Body of pancreas (tissue), 4 donors: ENCODE results near the gene UCN2. TPM values are rescaled to one million over a fixed set of nuclear protein-coding genes. Genes with fewer than 3 reads are reported as not detected.

Experiments used
- ATAC-seq: fragments of 150-250 bp; one replicate; pipeline ENCODE4 v1.9.1; 2016
- DNase-seq, 4 donors: peaks; one replicate each; pipeline ENCODE4 v3.0.0-alpha.2; 2019
- H3K27ac ChIP-seq, 4 donors: fragments of 200-600 bp; sonication (generic); 1 replicate in 3 of 4; 2 replicates in 1 of 4; pipeline versions ENCODE4 v1.5.1 to v1.6.1; 2016 to 2019; ENCODE audit warnings: mild to moderate bottlenecking in 1 of 4, mixed read lengths in 1 of 4, moderate library complexity in 1 of 4
- H3K27me3 ChIP-seq, 2 donors: fragments of 200-600 bp; sonication (generic); one replicate each; pipeline ENCODE4 v1.6.0; 2016; ENCODE audit warnings: mild to moderate bottlenecking in 1 of 2
- H3K36me3 ChIP-seq, 2 donors: fragments of 200-600 bp; sonication (generic); replicated peaks in 1 of 2; 2 replicates each; pipeline ENCODE4 v1.5.1; 2016; ENCODE audit warnings: low read depth in 2 of 2; ENCODE audit not compliant: insufficient read depth in 1 of 2
- H3K4me1 ChIP-seq: fragments of 200-600 bp; sonication (generic); one replicate; pipeline ENCODE4 v1.6.0; 2016
- H3K4me3 ChIP-seq, 2 donors: fragments of 200-600 bp; sonication (generic); 1 replicate in 1 of 2; 2 replicates in 1 of 2; pipeline ENCODE4 v1.5.1; 2016 to 2019
- H3K9me3 ChIP-seq, 3 donors: fragments of 200-600 bp; sonication (generic); 1 replicate in 2 of 3; 2 replicates in 1 of 3; pipeline ENCODE4 v1.5.1; 2016
- POLR2A ChIP-seq, 3 donors: fragments of 450-650 bp; IDR thresholded peaks; one replicate each; pipeline ENCODE4 v1.6.1; 2016; ENCODE audit warnings: antibody characterized with exemption in 3 of 3, mild to moderate bottlenecking in 2 of 3
- WGBS, 2 donors: methylation state at CpG; one replicate each; pipeline ENCODE4 v1.1.5; 2017; 5-methylcytosine and 5-hydroxymethylcytosine counted together
- intact Hi-C: fragments of 100-400 bp; cut with DNase I; formaldehyde crosslinking; loops from one replicate; pipeline ENCODE4 v1.15.1; 2023
- total RNA-seq, 2 donors: library from RNA; depleted of rRNA; stranded (reverse); fragments of >200 nt; gene quantifications; one replicate each; pipeline ENCODE4 v1.1.0, GENCODE V29; 2016
- TF ChIP-seq, protein P1 (sequence below), 7 experiments: fragments of 450-650 bp in 4 of 7; fragments of 200-600 bp in 3 of 7; sonication (generic) in 3 of 7; IDR thresholded peaks; one replicate each; pipeline ENCODE4 v1.5.1; 2016 to 2019; ENCODE audit warnings: antibody characterized with exemption in 7 of 7

UCN2 gene
- total RNA-seq, 2 donors from 2014 or later, result not detected

DNA sequence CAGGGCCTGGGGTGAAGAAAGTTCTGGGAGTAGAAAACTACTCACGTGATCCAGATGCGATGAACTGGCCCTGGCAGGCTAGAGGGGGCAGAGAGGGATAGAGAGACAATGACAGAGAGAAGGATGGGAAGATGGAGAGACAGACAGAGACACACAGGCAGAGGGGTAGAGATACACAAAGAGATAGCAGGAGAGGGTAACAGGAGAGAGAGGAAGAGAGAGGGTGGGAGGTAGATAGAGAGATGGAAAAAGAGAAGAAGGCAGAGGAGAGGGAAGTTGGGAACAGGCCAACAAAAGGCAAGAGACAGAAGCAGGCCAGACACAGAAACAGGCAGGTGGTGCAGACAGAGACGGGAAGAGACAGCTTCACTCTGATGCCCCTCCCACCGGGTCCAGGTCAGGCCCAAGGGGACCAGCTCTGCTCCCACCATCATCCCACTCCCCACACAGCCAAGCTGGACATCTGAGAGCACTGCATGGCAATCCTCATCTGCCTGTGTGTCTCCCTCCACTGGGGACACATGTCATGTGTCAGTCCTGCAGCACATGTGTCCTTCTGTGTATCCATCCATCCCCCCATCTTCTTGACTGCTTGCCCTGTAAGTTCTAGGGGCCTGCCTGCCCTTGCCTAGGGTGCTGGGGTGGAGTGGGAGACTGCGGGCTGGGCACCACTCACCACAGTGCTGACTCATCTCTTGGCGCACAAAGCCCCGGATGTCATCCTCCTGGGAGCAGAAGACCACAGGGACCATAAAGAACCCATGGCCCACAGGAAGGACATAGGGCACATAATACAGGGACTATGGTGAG lies 2.2 kb upstream of the UCN2 start:
- intact Hi-C loops, result no loop called here
- Histone ChIP-seq H3K27me3 (no peaks in the 10 kb centered on the region), H3K27ac (no peak overlapping the region), H3K36me3 (no peaks in the 10 kb centered on the region), H3K4me1 (peaks cover 3% of the 10 kb centered on the region), H3K9me3 (no peaks in the 10 kb centered on the region), H3K4me3 (no peak overlapping the region)
- WGBS, 2 donors, result 55 to 71% methylated on average over 7 of the region's 7 CpGs
- no peak for DNase-seq
- no peak for ATAC-seq
- TF ChIP-seq, protein P1, sequence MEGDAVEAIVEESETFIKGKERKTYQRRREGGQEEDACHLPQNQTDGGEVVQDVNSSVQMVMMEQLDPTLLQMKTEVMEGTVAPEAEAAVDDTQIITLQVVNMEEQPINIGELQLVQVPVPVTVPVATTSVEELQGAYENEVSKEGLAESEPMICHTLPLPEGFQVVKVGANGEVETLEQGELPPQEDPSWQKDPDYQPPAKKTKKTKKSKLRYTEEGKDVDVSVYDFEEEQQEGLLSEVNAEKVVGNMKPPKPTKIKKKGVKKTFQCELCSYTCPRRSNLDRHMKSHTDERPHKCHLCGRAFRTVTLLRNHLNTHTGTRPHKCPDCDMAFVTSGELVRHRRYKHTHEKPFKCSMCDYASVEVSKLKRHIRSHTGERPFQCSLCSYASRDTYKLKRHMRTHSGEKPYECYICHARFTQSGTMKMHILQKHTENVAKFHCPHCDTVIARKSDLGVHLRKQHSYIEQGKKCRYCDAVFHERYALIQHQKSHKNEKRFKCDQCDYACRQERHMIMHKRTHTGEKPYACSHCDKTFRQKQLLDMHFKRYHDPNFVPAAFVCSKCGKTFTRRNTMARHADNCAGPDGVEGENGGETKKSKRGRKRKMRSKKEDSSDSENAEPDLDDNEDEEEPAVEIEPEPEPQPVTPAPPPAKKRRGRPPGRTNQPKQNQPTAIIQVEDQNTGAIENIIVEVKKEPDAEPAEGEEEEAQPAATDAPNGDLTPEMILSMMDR (IDR thresholded peaks at IDR 0.05), result no peak
- no peak for TF ChIP-seq POLR2A (IDR thresholded peaks at IDR 0.05)

DNA sequence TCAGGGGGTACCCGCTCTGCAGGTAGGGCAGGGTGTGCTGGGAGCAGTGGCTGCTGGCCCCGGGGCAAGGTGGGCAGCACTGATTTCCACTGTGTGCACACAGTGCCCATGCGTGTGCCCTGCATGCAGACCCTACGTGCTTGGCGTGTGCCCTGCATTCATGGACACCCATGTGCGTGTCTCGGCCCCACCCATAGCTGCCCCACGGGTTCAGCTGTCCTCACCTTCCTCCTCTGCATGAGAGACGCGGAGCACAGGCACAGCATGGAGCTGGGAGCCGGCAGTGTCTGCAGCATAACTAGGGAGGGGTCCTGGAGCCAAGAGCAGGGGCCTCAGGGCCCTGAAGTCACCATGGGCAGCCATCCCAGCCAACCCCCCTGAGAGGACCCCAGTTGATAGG lies 1.6 kb upstream of the UCN2 start:
- ATAC-seq (no peak), DNase-seq (no peak)
- intact Hi-C loops, result no loop called here
- TF ChIP-seq, protein P1 (IDR thresholded peaks at IDR 0.05), result no peak
- no peak for TF ChIP-seq POLR2A (IDR thresholded peaks at IDR 0.05)
- no peaks in the 10 kb centered on the region for H3K27me3 ChIP-seq
- H3K9me3 ChIP-seq, result no peaks in the 10 kb centered on the region
- H3K27ac ChIP-seq, result no peak overlapping the region
- peaks cover 3% of the 10 kb centered on the region for H3K4me1 ChIP-seq
- WGBS, 2 donors, result 89 to 95% methylated on average over 10 to 11 of the region's 11 CpGs
- no peak overlapping the region for H3K4me3 ChIP-seq
- H3K36me3 ChIP-seq, result no peaks in the 10 kb centered on the region

DNA sequence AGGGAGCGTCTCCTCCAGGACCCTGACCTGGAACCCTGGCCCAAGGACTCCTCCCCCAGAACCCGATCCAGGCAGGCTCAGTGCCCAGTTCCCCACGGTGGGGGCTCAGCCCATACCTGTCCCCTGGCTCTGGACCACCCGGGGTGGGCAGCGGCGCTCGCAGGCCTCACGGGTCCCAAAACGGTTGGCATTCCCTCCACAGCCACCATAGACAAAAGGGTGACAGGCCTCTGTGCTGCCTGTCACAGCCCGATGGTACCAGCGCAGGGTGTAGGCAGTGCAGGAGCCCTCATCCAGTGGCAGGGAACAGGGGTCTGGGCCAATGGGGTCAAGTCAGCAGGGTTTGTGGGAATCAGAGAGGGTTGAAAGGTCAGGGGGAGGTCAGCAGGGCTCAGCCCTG lies 1.1 kb upstream of the UCN2 start:
- H3K27me3 ChIP-seq, result no peaks in the 10 kb centered on the region
- TF ChIP-seq, protein P1 (IDR thresholded peaks at IDR 0.05), result no peak
- no peak for TF ChIP-seq POLR2A (IDR thresholded peaks at IDR 0.05)
- no peak overlapping the region for H3K4me3 ChIP-seq
- no peaks in the 10 kb centered on the region for H3K36me3 ChIP-seq
- WGBS, 2 donors, result 79% methylated on average over 9 of the region's 11 CpGs; no CpG with 5 or more reads in 1 of the 2 donors
- H3K27ac ChIP-seq, result no peak overlapping the region
- DNase-seq (no peak), ATAC-seq (no peak)
- no peaks in the 10 kb centered on the region for H3K9me3 ChIP-seq
- intact Hi-C loops, result loop anchor here (5.0 kb wide), 1 partner anchor 102 kb away; no protein-coding TSS in a partner anchor
- peaks cover 3% of the 10 kb centered on the region for H3K4me1 ChIP-seq

DNA sequence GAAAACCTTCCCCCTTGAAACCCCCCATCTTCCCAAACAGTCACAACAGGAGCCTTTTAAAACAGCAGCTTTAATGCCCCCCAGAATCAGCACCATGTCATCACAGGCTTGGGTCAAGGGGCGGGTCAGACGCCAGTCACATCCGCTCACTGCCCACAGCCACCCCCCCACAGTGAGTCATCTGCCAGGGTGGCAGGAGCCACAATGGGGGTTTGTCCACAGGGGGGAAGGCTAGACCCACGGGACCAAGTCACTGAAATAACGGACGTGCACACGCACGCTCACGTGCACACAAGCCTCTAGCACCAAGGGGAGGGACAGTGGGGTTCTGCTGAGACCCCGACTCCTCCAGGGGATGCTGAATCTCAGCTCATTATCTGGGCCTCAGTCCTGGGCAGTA lies 441 bp upstream of the UCN2 start:
- TF ChIP-seq, protein P1 (IDR thresholded peaks at IDR 0.05), result no peak
- TF ChIP-seq POLR2A (IDR thresholded peaks at IDR 0.05), result no peak
- no peak overlapping the region for H3K4me3 ChIP-seq
- no peak overlapping the region for H3K27ac ChIP-seq
- no peaks in the 10 kb centered on the region for H3K9me3 ChIP-seq
- no peaks in the 10 kb centered on the region for H3K36me3 ChIP-seq
- H3K27me3 ChIP-seq, result no peaks in the 10 kb centered on the region
- WGBS, 2 donors, result 66 to 95% methylated on average over 3 to 8 of the region's 10 CpGs
- H3K4me1 ChIP-seq, result peaks cover 3% of the 10 kb centered on the region
- ATAC-seq, result no peak
- intact Hi-C loops, result loop anchor here (5.0 kb wide), 1 partner anchor 102 kb away; no protein-coding TSS in a partner anchor
- peak in 1 of 4 donors; percentile 68 for DNase-seq
